Right cardiac atrium (tissue), 5 donors: ENCODE measurements around the gene S100A8. TPM values are rescaled to one million over a fixed set of nuclear protein-coding genes. Genes with fewer than 3 reads are reported as not detected.
A peak's percentile ranks its signal among the peaks of the same experiment; 100 is the strongest.

ENCODE experiments used
- ATAC-seq, 2 donors: fragments of 200-7000 bp; cut with Tn5 transposase; one replicate each; pipeline versions ENCODE4 v1.8.0 to v1.9.1; 2020; ENCODE audit warnings: moderate library complexity in 2 of 2, mild to moderate bottlenecking in 1 of 2
- DNase-seq, 3 donors: peaks; one replicate each; pipeline ENCODE4 v3.0.0-alpha.2; 2020
- H3K27ac ChIP-seq: one replicate; pipeline ENCODE4 v1.5.1; 2013; ENCODE audit warnings: mild to moderate bottlenecking, low read length, control low read depth, moderate library complexity
- H3K27me3 ChIP-seq: one replicate; pipeline ENCODE4 v1.6.1; 2013; ENCODE audit not compliant: control insufficient read depth, insufficient read depth
- H3K4me1 ChIP-seq: one replicate; pipeline ENCODE4 v1.6.1; 2013; ENCODE audit warnings: low read length; ENCODE audit not compliant: control insufficient read depth, insufficient read depth
- H3K4me3 ChIP-seq: one replicate; pipeline ENCODE4 v1.5.1; 2013; ENCODE audit warnings: low read length, control low read depth
- H3K9me3 ChIP-seq: one replicate; pipeline ENCODE4 v1.6.1; 2013; ENCODE audit warnings: low read length; ENCODE audit not compliant: control insufficient read depth
- WGBS: extraction: QIAGEN DNeasy Blood & Tissue Kit; methylation state at CpG from one replicate; pipeline ENCODE4 v1.1.7; 2013; 5-methylcytosine and 5-hydroxymethylcytosine counted together
- intact Hi-C, 4 donors: fragments of 100-400 bp; cut with DNase I; formaldehyde crosslinking; loops; one replicate each; pipeline versions ENCODE4 v1.11.0 to v1.14.0; 2022 to 2023
- polyA plus RNA-seq: library from polyadenylated mRNA; stranded (reverse); fragments of 200-250 nt; gene quantifications from one replicate; pipeline ENCODE4 v1.2.3, GENCODE V29; 2013
- total RNA-seq, 4 donors: library from RNA; stranded (reverse); fragmentation: NEBNext Ultra II Directional; extraction: Animal tissue kit (Norgen Biotek cat#: 25700); gene quantifications; one replicate each; pipeline ENCODE4 v1.2.1, GENCODE V29; 2021
- donor health status: healthy with polysubstance abuse.
- donor health status: DM: no; HTN: yes; CAD: no.
- donor health status: DM: no; HTN: no; CAD: no.
- donor health status: DM: no; HTN: yes; CAD: no; lungs with severe emphysema.
- donor health status: DM: yes; HTN: yes; CAD: no.

Gene S100A8
- total and polyA plus RNA-seq, 5 donors, result 27.5 to 98.1 (median 64.0) TPM

- Histone ChIP-seq H3K27ac (no peak overlapping the region), H3K9me3 (no peaks in the 10 kb centered on the region), H3K27me3 (no peaks in the 10 kb centered on the region), H3K4me1 (peaks cover 2% of the 10 kb centered on the region), H3K4me3 (no peak overlapping the region)
- peak in 1 of 2 donors; percentile 35 for ATAC-seq
- intact Hi-C loops, result no loop called here
- WGBS, result 55% methylated on average over 3 of the region's 3 CpGs
- no peak for DNase-seq
These were observed 46.2 kb downstream of the S100A8 start for GRCh38 chr1:153344718-153345025.

DNA sequence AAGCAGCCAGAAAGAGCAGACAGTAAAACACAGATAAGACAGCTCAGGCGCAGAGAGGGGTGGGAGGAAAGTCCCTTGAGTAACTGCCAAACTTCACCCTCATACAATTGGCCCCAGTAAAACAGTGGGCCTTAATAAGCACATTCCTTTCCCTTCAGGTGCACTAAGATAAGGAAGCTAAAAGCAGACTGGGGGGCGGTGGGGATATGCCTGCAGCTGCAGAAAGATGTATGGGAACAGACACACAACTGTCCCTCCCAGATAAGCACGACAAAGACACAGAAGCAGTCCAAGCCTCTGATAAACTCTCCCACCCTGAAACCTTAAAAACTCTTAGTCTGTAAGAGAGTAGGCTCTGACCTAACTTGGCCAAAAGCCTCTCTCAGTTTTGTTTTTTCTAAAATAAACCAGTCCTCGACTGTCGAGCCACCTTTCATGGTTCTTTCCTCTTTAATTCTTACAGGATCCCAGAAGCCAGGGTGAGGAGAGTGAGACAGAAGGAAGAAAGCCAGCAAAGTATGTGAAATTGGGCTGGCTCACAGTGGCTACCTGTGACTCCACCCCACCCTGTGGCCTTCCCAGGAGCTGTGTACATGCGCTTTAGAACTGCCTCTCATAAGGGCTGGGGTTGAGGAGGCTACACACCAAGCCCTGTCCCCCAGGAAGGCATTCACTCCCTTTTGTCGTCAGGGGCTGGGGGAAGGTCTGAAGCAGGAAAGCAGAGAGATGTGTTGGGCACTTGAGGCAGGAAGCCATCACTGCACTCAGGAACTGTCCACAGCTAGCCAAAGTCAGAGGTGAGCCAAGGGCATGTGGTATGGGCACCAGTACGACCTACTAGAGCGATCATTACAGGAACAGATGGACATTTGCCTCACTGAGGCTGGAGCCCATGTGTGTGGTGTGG is 46.8 kb downstream of the S100A8 start:
- Histone ChIP-seq H3K9me3 (no peaks in the 10 kb centered on the region), H3K4me1 (peaks cover 2% of the 10 kb centered on the region), H3K4me3 (no peak overlapping the region), H3K27ac (no peak overlapping the region), H3K27me3 (no peaks in the 10 kb centered on the region)
- WGBS, result 37% methylated on average over 9 of the region's 9 CpGs
- DNase-seq, result no peak
- no peak for ATAC-seq
- intact Hi-C loops, result no loop called here

GRCh38 chr1:153343040-153343681 is 47.7 kb downstream of the S100A8 start:
- WGBS, result 18% methylated on average over 5 of the region's 5 CpGs

GRCh38 chr1:153342178-153342577 is 48.7 kb downstream of the S100A8 start:
- H3K27me3 ChIP-seq, result no peaks in the 10 kb centered on the region
- H3K4me3 ChIP-seq, result no peak overlapping the region
- H3K27ac ChIP-seq, result no peak overlapping the region
- ATAC-seq (no peak), DNase-seq (no peak)
- intact Hi-C loops, result no loop called here
- 69% methylated on average over 3 of the region's 3 CpGs for WGBS
- no peaks in the 10 kb centered on the region for H3K9me3 ChIP-seq
- H3K4me1 ChIP-seq, result peaks cover 2% of the 10 kb centered on the region

More at GRCh38 chr1:153343040-153343681, 47.7 kb downstream of the S100A8 start:
- Histone ChIP-seq H3K27me3 (no peaks in the 10 kb centered on the region), H3K4me1 (peaks cover 2% of the 10 kb centered on the region), H3K27ac (no peak overlapping the region), H3K4me3 (no peak overlapping the region), H3K9me3 (no peaks in the 10 kb centered on the region)
- ATAC-seq, result no peak
- DNase-seq, result no peak
- intact Hi-C loops, result no loop called here

DNA sequence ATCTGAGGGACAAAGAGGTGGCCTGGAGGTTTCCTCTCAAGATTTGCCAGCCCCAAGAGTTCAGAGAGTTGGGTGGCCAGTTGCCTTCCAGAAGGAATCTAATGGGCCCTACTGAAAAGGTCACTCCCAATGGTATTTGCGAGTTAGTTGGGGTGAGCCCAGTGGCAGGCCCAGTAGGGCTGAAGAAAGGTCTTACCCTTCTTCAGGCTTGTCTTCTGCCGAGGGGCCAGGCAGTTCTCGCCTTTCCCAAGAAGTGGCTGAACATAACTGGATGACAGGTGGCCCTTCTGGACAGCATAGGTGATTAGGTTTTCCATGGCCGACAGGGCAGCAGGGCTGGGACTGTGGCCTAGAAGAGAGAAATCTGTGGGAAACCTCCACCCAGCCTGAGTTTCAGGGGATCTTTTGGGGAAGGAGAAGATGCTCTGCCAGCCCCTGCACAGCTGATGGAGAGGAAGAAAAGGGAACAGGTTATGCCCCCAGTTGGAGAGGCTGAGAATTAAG is 49.4 kb downstream of the S100A8 start:
- Histone ChIP-seq H3K27ac (no peak overlapping the region), H3K4me3 (no peak overlapping the region), H3K9me3 (no peaks in the 10 kb centered on the region), H3K27me3 (no peaks in the 10 kb centered on the region), H3K4me1 (peaks cover 2% of the 10 kb centered on the region)
- intact Hi-C loops, result no loop called here
- ATAC-seq (no peak), DNase-seq (no peak)
- 92% methylated on average over 4 of the region's 4 CpGs for WGBS

- no peak for DNase-seq
- H3K9me3 ChIP-seq, result no peaks in the 10 kb centered on the region
- no peak overlapping the region for H3K27ac ChIP-seq
- WGBS, result 92% methylated on average over 10 of the region's 10 CpGs
- intact Hi-C loops, result no loop called here
- H3K4me3 ChIP-seq, result no peak overlapping the region
- H3K27me3 ChIP-seq, result no peaks in the 10 kb centered on the region
- H3K4me1 ChIP-seq, result peaks cover 2% of the 10 kb centered on the region
- no peak for ATAC-seq
These were observed 50.5 kb downstream of the S100A8 start for GRCh38 chr1:153340356-153340755.

Other genes with a start within 250 kb of the S100A8 start
- not detected for gene SPRR2G, start 240.2 kb downstream of the S100A8 start, total RNA-seq
- gene SPRR2G, start 240.2 kb downstream of the S100A8 start, polyA plus RNA-seq, result not detected
- not detected for gene LELP1, start 187.6 kb downstream of the S100A8 start, total RNA-seq
- not detected for gene LELP1, start 187.6 kb downstream of the S100A8 start, polyA plus RNA-seq
- gene PRR9, start 173.5 kb downstream of the S100A8 start, total RNA-seq, result not detected
- not detected for gene PRR9, start 173.5 kb downstream of the S100A8 start, polyA plus RNA-seq
- gene LORICRIN, start 131.4 kb downstream of the S100A8 start, total RNA-seq, result not detected
- not detected for gene LORICRIN, start 131.4 kb downstream of the S100A8 start, polyA plus RNA-seq
- not detected for gene PGLYRP3, start 78.1 kb downstream of the S100A8 start, total RNA-seq
- not detected for gene PGLYRP3, start 78.1 kb downstream of the S100A8 start, polyA plus RNA-seq
- not detected for gene PGLYRP4, start 42.2 kb downstream of the S100A8 start, total RNA-seq
- not detected for gene PGLYRP4, start 42.2 kb downstream of the S100A8 start, polyA plus RNA-seq
- 100 to 1,000 TPM in 3 of 4 donors, 10 to 100 TPM in 1; 48.6 to 167 (median 142) TPM for gene S100A9, start 33.2 kb downstream of the S100A8 start, total RNA-seq
- 69.9 TPM for gene S100A9, start 33.2 kb downstream of the S100A8 start, polyA plus RNA-seq
- gene S100A12, start 15.5 kb downstream of the S100A8 start, total RNA-seq, result 1 to 10 TPM in 3 of 4 donors, under 1 TPM in 1; 0.68 to 2.6 (median 2.0) TPM
- 1.9 TPM for gene S100A12, start 15.5 kb downstream of the S100A8 start, polyA plus RNA-seq
- not detected for gene S100A7A, start 25.4 kb upstream of the S100A8 start, total RNA-seq
- not detected for gene S100A7A, start 25.4 kb upstream of the S100A8 start, polyA plus RNA-seq
- gene S100A7, start 69.6 kb upstream of the S100A8 start, total RNA-seq, result not detected
- not detected for gene S100A7, start 69.6 kb upstream of the S100A8 start, polyA plus RNA-seq
- gene S100A6, start 144.9 kb upstream of the S100A8 start, total RNA-seq, result 100 to 1,000 TPM; 334 to 461 (median 411) TPM
- 819 TPM for gene S100A6, start 144.9 kb upstream of the S100A8 start, polyA plus RNA-seq
- gene S100A5, start 149.9 kb upstream of the S100A8 start, total RNA-seq, result not detected
- not detected for gene S100A5, start 149.9 kb upstream of the S100A8 start, polyA plus RNA-seq
- 100 to 1,000 TPM in 3 of 4 donors, 10 to 100 TPM in 1; 95.9 to 243 (median 148) TPM for gene S100A4, start 154.7 kb upstream of the S100A8 start, total RNA-seq
- gene S100A4, start 154.7 kb upstream of the S100A8 start, polyA plus RNA-seq, result 329 TPM
- 1 to 10 TPM in 2 of 4 donors, under 1 TPM in 2; 0.54 to 2.0 (median 1.1) TPM for gene S100A3, start 158.2 kb upstream of the S100A8 start, total RNA-seq
- 1.6 TPM for gene S100A3, start 158.2 kb upstream of the S100A8 start, polyA plus RNA-seq
- 1 to 10 TPM in 1 of 4 donors, under 1 TPM in 3; 0.92 to 1.2 (median 0.97) TPM for gene S100A2, start 174.8 kb upstream of the S100A8 start, total RNA-seq
- gene S100A2, start 174.8 kb upstream of the S100A8 start, polyA plus RNA-seq, result 3.7 TPM
- gene S100A16, start 222.1 kb upstream of the S100A8 start, total RNA-seq, result 10 to 100 TPM; 42.6 to 56.1 (median 44.3) TPM
- 73.9 TPM for gene S100A16, start 222.1 kb upstream of the S100A8 start, polyA plus RNA-seq
- gene S100A14, start 225.3 kb upstream of the S100A8 start, total RNA-seq, result 1 to 10 TPM; 2.5 to 5.6 (median 3.8) TPM
- gene S100A14, start 225.3 kb upstream of the S100A8 start, polyA plus RNA-seq, result 4.3 TPM
- gene S100A13, start 236.4 kb upstream of the S100A8 start, total RNA-seq, result 100 to 1,000 TPM; 183 to 265 (median 220) TPM
- gene S100A13, start 236.4 kb upstream of the S100A8 start, polyA plus RNA-seq, result 295 TPM
- gene S100A1, start 237.4 kb upstream of the S100A8 start, total RNA-seq, result 1,000 to 10,000 TPM; 1,233 to 1,764 (median 1,522) TPM
- gene S100A1, start 237.4 kb upstream of the S100A8 start, polyA plus RNA-seq, result 2,571 TPM
- 10 to 100 TPM; 56.1 to 75.3 (median 66.1) TPM for gene CHTOP, start 243.0 kb upstream of the S100A8 start, total RNA-seq
- 65.0 TPM for gene CHTOP, start 243.0 kb upstream of the S100A8 start, polyA plus RNA-seq